Measurements from ENCODE around the gene GCNT4. TPM values are rescaled to one million over a fixed set of nuclear protein-coding genes. Genes with fewer than 3 reads are reported as not detected.

GCNT4 gene
- total and polyA plus RNA-seq, 2 donors (not counting 3 experiments of a cell fraction or from before 2014, with no cell fraction given) = not detected

DNA sequence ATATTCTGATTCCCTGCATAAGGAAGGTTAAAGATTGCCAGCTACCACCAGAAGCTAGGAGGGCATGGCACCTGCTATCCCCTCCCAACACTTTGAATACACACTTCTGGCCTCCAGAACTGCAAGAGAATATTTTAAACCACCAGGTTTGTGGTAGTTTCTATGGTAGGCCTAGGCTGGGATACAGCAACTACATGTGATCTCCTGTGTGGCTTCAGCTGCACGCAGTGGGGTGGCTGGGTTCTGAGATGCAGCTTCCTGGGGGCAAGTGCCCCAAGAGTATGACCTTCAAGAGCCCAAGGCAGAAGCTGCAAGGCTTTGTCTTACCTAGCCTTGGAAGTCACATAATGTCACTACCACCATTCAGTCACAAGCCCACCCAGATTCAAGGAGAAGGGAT, 39.6 kb downstream of the GCNT4 start:
- Histone ChIP-seq H3K4me3 (replicated peaks in 1 of 3; ENCODE audit: insufficient read depth in 1 of 3, low read depth in 1 of 3, low read length in 3 of 3) (no peak overlapping the region), H3K4me1 (ENCODE audit: control insufficient read depth, extremely low read depth, insufficient read depth, low read length) (no peaks in the 10 kb centered on the region), H3K27ac (ENCODE audit: insufficient read depth, low read depth, low read length) (no peak overlapping the region), H3K27me3 (ENCODE audit: control insufficient read depth in 2 of 2, insufficient read depth in 2 of 2, low read length in 2 of 2) (no peaks in the 10 kb centered on the region), H3K9me3 (replicated peaks; ENCODE audit: control insufficient read depth, insufficient read depth, low read length) (no peaks in the 10 kb centered on the region), H3K9ac (replicated peaks; ENCODE audit: extremely low read depth, insufficient read depth, low read length) (no peak overlapping the region), H3K36me3 (ENCODE audit: control insufficient read depth in 2 of 2, extremely low read depth in 1 of 2, insufficient read depth in 2 of 2, low read length in 2 of 2) (no peaks in the 10 kb centered on the region), H3K79me2 (ENCODE audit: control insufficient read depth, insufficient read depth, low read length) (no peaks in the 10 kb centered on the region), H4K20me1 (replicated peaks; ENCODE audit: control insufficient read depth, extremely low read depth, insufficient read depth, low read length) (no peaks in the 10 kb centered on the region), H2AFZ (ENCODE audit: low read depth, low read length) (no peak overlapping the region), H3K4me2 (ENCODE audit: insufficient read depth, low read length) (no peak overlapping the region), H3K9me1 (replicated peaks; ENCODE audit: control insufficient read depth, extremely low read depth, insufficient read depth, low read length) (no peaks in the 10 kb centered on the region)
- BruUV-seq (replicated peaks) = no TSS peak
- intact Hi-C loops (cut with micrococcal nuclease) = no loop called here
- CTCF ChIA-PET = interaction anchor here (1.7 kb wide), 1 partner anchor 11 kb away, joined by 4 read pairs; no protein-coding TSS in a partner anchor
- POLR2A ChIA-PET = no interaction called here
- dilution Hi-C loops (cut with MboI; ENCODE audit: extremely low pct_ligation_motif_present, low sequenced_read_pairs) = no loop called here
- DNase-seq (ENCODE audit: low read depth, low spot score) (no peak), FAIRE-seq (no peak)
- TF ChIP-seq EZH2 (IDR thresholded peaks at IDR 0.05; ENCODE audit: borderline replicate concordance, low read depth, low read length, severe bottlenecking) (no peak), JUN (IDR thresholded peaks at IDR 0.05; ENCODE audit: borderline replicate concordance, insufficient read depth, insufficient read length, low read depth) (no peak), MYC (IDR thresholded peaks at IDR 0.05; ENCODE audit: low read depth, low read length) (no peak), FOS (IDR thresholded peaks at IDR 0.05; ENCODE audit: borderline replicate concordance, insufficient read depth, low read length) (no peak), POLR2AphosphoS5 (IDR thresholded peaks at IDR 0.05; ENCODE audit: insufficient read depth, low read depth, low read length) (no peak), POLR2A (IDR thresholded peaks at IDR 0.05; ENCODE audit: low read depth, low read length) (no peak), GATA2 (IDR thresholded peaks at IDR 0.05; ENCODE audit: insufficient read depth, insufficient read length, low read depth, low read length) (no peak)
- TF ChIP-seq, protein P1, sequence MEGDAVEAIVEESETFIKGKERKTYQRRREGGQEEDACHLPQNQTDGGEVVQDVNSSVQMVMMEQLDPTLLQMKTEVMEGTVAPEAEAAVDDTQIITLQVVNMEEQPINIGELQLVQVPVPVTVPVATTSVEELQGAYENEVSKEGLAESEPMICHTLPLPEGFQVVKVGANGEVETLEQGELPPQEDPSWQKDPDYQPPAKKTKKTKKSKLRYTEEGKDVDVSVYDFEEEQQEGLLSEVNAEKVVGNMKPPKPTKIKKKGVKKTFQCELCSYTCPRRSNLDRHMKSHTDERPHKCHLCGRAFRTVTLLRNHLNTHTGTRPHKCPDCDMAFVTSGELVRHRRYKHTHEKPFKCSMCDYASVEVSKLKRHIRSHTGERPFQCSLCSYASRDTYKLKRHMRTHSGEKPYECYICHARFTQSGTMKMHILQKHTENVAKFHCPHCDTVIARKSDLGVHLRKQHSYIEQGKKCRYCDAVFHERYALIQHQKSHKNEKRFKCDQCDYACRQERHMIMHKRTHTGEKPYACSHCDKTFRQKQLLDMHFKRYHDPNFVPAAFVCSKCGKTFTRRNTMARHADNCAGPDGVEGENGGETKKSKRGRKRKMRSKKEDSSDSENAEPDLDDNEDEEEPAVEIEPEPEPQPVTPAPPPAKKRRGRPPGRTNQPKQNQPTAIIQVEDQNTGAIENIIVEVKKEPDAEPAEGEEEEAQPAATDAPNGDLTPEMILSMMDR (IDR thresholded peaks at IDR 0.05; ENCODE audit: extremely low read depth in 1 of 2, insufficient read depth in 1 of 2, low read depth in 1 of 2, low read length in 2 of 2) = no peak
- TF ChIP-seq, protein P2, sequence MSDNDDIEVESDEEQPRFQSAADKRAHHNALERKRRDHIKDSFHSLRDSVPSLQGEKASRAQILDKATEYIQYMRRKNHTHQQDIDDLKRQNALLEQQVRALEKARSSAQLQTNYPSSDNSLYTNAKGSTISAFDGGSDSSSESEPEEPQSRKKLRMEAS (IDR thresholded peaks at IDR 0.05; ENCODE audit: insufficient read depth, insufficient read length) = no peak
